Left cardiac atrium (tissue), 4 donors: ENCODE results near the gene TMEM220. TPM values are rescaled to one million over a fixed set of nuclear protein-coding genes. Genes with fewer than 3 reads are reported as not detected.

Experiments used
- ATAC-seq, 2 donors: fragments of 200-7000 bp; cut with Tn5 transposase; one replicate each; pipeline ENCODE4 v1.9.1; 2020; ENCODE audit warnings: mild to moderate bottlenecking in 2 of 2, moderate library complexity in 2 of 2
- DNase-seq: peaks from one replicate; pipeline ENCODE4 v3.0.0-alpha.2; 2020
- intact Hi-C, 2 donors: fragments of 100-400 bp; cut with DNase I; formaldehyde crosslinking; loops; one replicate each; pipeline versions ENCODE4 v1.14.1 to v1.15.1; 2022 to 2023
- total RNA-seq, 2 donors: library from RNA; stranded (reverse); fragmentation: NEBNext Ultra II Directional; extraction: Animal tissue kit (Norgen Biotek cat#: 25700); gene quantifications; one replicate each; pipeline ENCODE4 v1.2.1, GENCODE V29; 2021
- donor health status: DM: no; HTN: yes; CAD: no.
- donor health status: DM: no; HTN: yes; CAD: no; lungs with severe emphysema.
- donor health status: DM: yes; HTN: yes; CAD: no.
- donor health status: Dilated cardiomyopathy.

Gene TMEM220
- total RNA-seq, 2 donors from 2014 or later = 7.7 to 8.0 TPM

DNA sequence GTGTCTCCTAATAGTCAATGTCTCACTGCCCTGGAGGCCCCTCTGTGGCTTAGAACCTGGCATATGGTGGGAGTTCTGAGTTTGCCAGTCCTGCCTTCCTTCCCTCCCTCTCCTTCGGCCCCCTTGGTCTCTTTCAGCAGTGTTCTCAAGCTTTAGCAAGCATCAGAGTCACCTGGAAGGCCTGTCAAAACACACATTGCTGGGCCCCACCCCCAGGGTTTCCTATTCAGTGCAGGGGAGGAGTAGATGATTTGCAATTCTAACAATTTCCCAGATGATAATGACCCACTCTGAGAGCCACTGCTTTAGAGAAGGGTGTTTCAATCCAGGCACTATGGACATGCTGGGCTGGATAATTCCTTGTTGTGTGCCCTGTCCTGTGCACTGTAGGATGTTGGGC is 26.4 kb upstream of the TMEM220 start:
- ATAC-seq (no peak), DNase-seq (no peak)
- intact Hi-C loops = no loop called here

DNA sequence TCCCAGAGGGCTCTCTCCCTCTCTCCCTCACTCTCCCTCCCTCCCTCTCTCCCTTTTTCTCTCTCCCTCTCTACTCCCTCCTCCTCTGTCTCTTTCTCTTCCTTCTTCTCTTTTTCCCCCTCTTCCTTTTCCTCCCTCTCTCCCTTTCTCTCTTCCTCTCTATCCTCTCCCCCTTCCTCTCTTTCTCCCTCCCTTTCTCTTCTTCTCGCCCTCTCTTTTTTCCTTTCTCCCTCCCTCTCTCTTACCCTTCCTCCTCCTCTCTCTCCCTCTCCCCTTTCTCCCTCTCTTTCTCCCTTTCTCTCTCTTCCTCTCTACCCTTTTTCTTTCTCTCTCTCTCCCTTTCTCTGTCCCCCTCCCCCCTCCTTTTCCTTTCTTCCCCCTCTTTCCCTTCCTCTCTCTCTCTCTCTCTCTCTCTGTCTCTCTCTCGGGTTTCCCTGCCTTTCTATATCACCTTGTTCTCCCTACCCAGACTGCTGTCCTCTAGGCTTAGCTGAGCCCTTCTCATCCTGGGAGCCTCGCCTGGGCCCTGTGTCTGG is 25.8 kb upstream of the TMEM220 start:
- DNase-seq (no peak), ATAC-seq (no peak)
- intact Hi-C loops = no loop called here

- DNase-seq = no peak
- peak in 1 of 2 donors; percentile 48 for ATAC-seq
- intact Hi-C loops = no loop called here
These were observed 25.2 kb upstream of the TMEM220 start for GRCh38 chr17:10754861-10755591.

- no peak for DNase-seq
These were observed 24.3 kb upstream of the TMEM220 start for GRCh38 chr17:10754109-10754508.

DNA sequence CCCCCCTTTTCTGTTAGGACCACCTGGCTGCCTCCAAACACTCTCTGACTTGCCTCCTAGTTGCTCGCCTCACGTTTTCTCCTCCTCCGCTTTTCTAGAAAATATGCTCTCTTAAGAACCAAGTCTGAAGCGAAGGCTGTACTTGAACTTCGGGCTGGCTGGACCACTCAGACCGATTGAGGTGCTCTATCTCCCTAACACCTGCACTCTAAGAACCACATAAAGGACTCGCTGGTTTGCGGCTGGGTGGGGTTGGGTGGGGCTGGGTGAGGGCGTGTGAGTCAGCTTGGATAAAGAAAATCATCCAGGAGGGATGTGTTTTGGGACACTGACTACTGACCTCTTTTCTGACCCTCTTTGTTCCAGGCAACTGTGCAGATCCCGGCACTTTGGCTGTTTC is 22.9 kb upstream of the TMEM220 start:
- DNase-seq (no peak), ATAC-seq (no peak)
- intact Hi-C loops = no loop called here

More at GRCh38 chr17:10754109-10754508, 24.3 kb upstream of the TMEM220 start:
- intact Hi-C loops = no loop called here
- no peak for ATAC-seq

GRCh38 chr17:10751563-10751962 is 21.7 kb upstream of the TMEM220 start:
- no peak for DNase-seq
- intact Hi-C loops = no loop called here

DNA sequence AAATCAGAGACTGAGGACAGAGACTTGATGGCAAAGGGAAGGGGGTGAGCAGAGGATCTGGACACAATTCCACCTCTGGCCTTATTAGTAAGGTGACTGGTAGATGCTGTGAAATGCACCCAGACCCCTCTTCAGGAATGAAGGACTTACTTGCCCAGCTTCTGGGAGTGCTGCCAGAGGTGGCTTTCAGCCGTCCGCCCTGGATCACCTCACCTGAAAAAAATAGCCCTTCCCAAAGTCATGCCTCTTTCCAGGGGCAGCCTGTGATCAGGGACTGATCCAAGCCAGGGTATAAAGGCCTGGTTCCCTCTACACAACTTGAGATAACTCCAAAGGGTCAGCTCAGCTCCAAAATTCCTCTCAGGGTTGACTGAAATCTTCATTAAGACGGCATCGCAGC is 20.4 kb upstream of the TMEM220 start:
- ATAC-seq (no peak), DNase-seq (no peak)
- intact Hi-C loops = no loop called here

More at GRCh38 chr17:10751563-10751962, 21.7 kb upstream of the TMEM220 start:
- no peak for ATAC-seq

- DNase-seq (no peak), ATAC-seq (no peak)
- intact Hi-C loops = no loop called here
These were observed 18.8 kb upstream of the TMEM220 start for GRCh38 chr17:10748531-10749181.

GRCh38 chr17:10745231-10745630 is 15.4 kb upstream of the TMEM220 start:
- intact Hi-C loops = no loop called here
- DNase-seq (no peak), ATAC-seq (peak in 1 of 2 donors; percentile 63)

GRCh38 chr17:10744501-10745000 is 14.7 kb upstream of the TMEM220 start:
- DNase-seq = no peak
- intact Hi-C loops = no loop called here
- no peak for ATAC-seq

GRCh38 chr17:10743316-10744009 is 13.6 kb upstream of the TMEM220 start:
- intact Hi-C loops = no loop called here

GRCh38 chr17:10742431-10742830 is 12.6 kb upstream of the TMEM220 start:
- intact Hi-C loops = no loop called here
- DNase-seq (no peak), ATAC-seq (no peak)

More at GRCh38 chr17:10743316-10744009, 13.6 kb upstream of the TMEM220 start:
- ATAC-seq (peak; percentile 66 to 87), DNase-seq (no peak)

- ATAC-seq = no peak
- intact Hi-C loops = no loop called here
These were observed 11.8 kb upstream of the TMEM220 start for GRCh38 chr17:10741416-10742135.

GRCh38 chr17:10739386-10739785 is 9.6 kb upstream of the TMEM220 start:
- no peak for DNase-seq
- no peak for ATAC-seq
- intact Hi-C loops = loop anchor here in 1 of 2 donors (10.0 kb wide), 1 partner anchor 915 kb away; no protein-coding TSS in a partner anchor

More at GRCh38 chr17:10741416-10742135, 11.8 kb upstream of the TMEM220 start:
- DNase-seq = no peak

DNA sequence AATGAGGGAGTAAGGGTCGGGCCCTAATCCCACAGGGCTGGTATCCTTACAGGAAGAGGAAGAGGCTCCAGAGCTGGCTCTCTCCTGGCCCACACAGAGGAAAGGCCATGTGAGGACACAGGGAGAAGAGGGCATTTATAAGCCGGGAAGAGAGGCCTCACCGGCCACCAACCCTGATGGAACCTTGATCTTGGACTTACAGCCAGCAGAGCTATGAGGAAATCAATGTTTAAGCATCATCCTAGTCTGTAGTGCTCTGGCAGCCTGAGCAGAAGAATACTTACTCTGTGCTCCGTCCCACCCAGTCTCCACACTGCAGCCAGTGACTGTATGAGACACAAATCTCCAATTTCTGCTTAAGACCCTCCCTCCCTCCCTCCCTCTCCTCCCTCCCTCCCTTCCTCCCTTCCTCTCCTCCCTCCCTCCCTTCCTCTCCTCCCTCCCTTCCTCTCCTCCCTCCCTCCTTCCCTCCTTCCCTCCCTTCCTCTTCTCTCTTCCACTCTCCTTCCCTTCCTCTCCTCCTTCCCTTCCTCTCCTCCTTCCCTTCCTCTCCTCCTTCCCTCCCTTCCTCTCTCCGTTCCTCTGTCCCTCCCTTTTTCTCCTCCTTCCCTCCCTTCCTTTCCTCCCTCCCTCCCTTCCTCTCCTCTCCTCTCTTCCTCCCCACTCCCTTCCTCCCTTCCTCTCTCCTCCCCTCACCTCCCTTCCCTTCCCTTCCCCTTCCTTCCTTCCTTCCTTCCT is 8.9 kb upstream of the TMEM220 start:
- ATAC-seq (peak in 1 of 2 donors; percentile 14), DNase-seq (no peak)
- intact Hi-C loops = loop anchor here in 1 of 2 donors (10.0 kb wide), 1 partner anchor 916 kb away; no protein-coding TSS in a partner anchor

- DNase-seq (no peak), ATAC-seq (no peak)
- intact Hi-C loops = loop anchor here (1.0 to 10.0 kb wide), 3 partner anchors 107 to 917 kb away; no protein-coding TSS in a partner anchor
These were observed 7.9 kb upstream of the TMEM220 start for GRCh38 chr17:10737736-10738135.

- ATAC-seq = peak; percentile 89 to 96
These were observed 7.4 kb upstream of the TMEM220 start for GRCh38 chr17:10737168-10737622.

DNA sequence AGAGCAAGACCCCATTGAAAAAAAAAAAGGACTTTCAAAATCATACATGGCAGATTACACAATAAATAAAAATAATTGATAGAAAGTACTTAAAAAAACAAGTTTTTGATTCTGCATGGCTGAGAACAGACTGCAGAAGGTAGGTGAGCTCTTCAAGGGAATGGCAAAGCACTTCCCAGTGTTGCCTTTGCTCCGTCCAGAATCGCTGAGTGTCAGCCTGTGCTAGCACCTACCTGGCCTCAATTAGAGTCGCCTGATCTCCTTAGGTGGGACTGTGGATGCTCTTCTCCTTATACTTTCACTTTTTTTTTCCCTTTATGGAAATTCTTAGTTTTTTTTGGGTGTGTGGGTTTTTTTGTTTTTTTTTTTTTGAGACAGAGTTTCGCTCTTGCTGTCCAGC is 6.0 kb upstream of the TMEM220 start:
- no peak for DNase-seq
- intact Hi-C loops = loop anchor here (2.0 to 10.0 kb wide), 2 partner anchors 109 to 919 kb away; no protein-coding TSS in a partner anchor
- no peak for ATAC-seq

More at GRCh38 chr17:10737168-10737622, 7.4 kb upstream of the TMEM220 start:
- peak; percentile 58 for DNase-seq
- intact Hi-C loops = loop anchor here (1.0 to 10.0 kb wide), 3 partner anchors 108 to 918 kb away; no protein-coding TSS in a partner anchor
